HCT116 (cell line): ENCODE measurements around the gene HILPDA. TPM values are rescaled to one million over a fixed set of nuclear protein-coding genes. Genes with fewer than 3 reads are reported as not detected.

Source experiments
- ATAC-seq: fragments of 200-7000 bp; cut with Tn5 transposase; 2 replicates; pipeline ENCODE4 v1.9.1; 2020; ENCODE audit warnings: mild to moderate bottlenecking, moderate library complexity
- BruUV-seq: library from RNA; stranded (reverse); fragments of 400-500 nt; replicated peaks from 2 replicates; lab custom pipeline; 2021; lab: Mats Ljungman, UMichigan
- CTCF ChIA-PET: fragments of 300-600 bp; sonication (Branson Sonifier 250); formaldehyde crosslinking; loops from one replicate; lab custom pipeline; 2021; ENCODE audit warnings: antibody characterized with exemption; lab: Charles Lee
- POLR2A ChIA-PET: fragments of 300-600, 350-600 bp; sonication (Branson Sonifier 250); formaldehyde crosslinking; loops from one replicate; lab custom pipeline; 2021; ENCODE audit warnings: antibody characterized with exemption; lab: Charles Lee
- RAD21 ChIA-PET, 2 experiments: fragments of 300-600 bp; sonication (Branson Sonifier 250); formaldehyde crosslinking; loops; one replicate each; lab custom pipeline; 2023; ENCODE audit warnings: low total read pairs in 2 of 2; ENCODE audit not compliant: uncharacterized antibody in 2 of 2, unreplicated experiment in 2 of 2, low non-redundant PET in 1 of 2; lab: Charles Lee
- DNase-seq: peaks from one replicate; pipeline ENCODE4 v3.0.0-alpha.2; 2010; ENCODE audit warnings: low read depth, low spot score
- H2AFZ ChIP-seq: fragments of 200-600 bp; shearing (Covaris generic), sonication (generic); 2 replicates; pipeline ENCODE4 v1.6.1; 2017; ENCODE audit warnings: low read depth, mixed run types, mixed read lengths, antibody characterized with exemption, low read length; ENCODE audit not compliant: poor library complexity, severe bottlenecking
- H3K27ac ChIP-seq: 2 replicates; pipeline ENCODE4 v1.5.1; 2012; ENCODE audit warnings: low read depth, low read length
- H3K27me3 ChIP-seq: fragments of 200-600 bp; sonication (generic); 2 replicates; pipeline ENCODE4 v1.6.1; 2016; ENCODE audit warnings: mixed run types, low read length, mixed read lengths; ENCODE audit not compliant: insufficient read depth
- H3K36me3 ChIP-seq, 2 experiments: fragments of 200-500 bp in 1 of 2; fragments of 200-600 bp in 1 of 2; sonication (Bioruptor generic) in 1 of 2; sonication (generic) in 1 of 2; 2 replicates each; pipeline versions ENCODE4 v1.5.1 to v1.6.1; 2014 to 2016; ENCODE audit warnings: low read length in 2 of 2, inconsistent platforms in 1 of 2, mixed read lengths in 1 of 2, mixed run types in 1 of 2; ENCODE audit not compliant: insufficient read depth in 2 of 2, control insufficient read depth in 1 of 2
- H3K4me1 ChIP-seq, 2 experiments: fragments of 200-600 bp in 1 of 2; sonication (generic) in 1 of 2; 2 replicates each; pipeline versions ENCODE4 v1.5.1 to v1.6.1; 2012 to 2017; ENCODE audit warnings: low read length in 2 of 2, inconsistent platforms in 1 of 2, mild to moderate bottlenecking in 1 of 2, mixed read lengths in 1 of 2, mixed run types in 1 of 2, moderate library complexity in 1 of 2; ENCODE audit not compliant: insufficient read depth in 2 of 2, control insufficient read depth in 1 of 2
- H3K4me2 ChIP-seq: fragments of 200-600 bp; sonication (generic); 2 replicates; pipeline ENCODE4 v1.6.1; 2017; ENCODE audit warnings: mixed run types, low read length, mixed read lengths
- H3K4me3 ChIP-seq, 2 experiments: fragments of 200-600 bp in 1 of 2; sonication (generic) in 1 of 2; replicated peaks in 1 of 2; 2 replicates each; pipeline ENCODE4 v1.5.1; 2011 to 2016; ENCODE audit warnings: low read length in 2 of 2, control low read depth in 1 of 2, low read depth in 1 of 2, mild to moderate bottlenecking in 1 of 2, mixed read lengths in 1 of 2, mixed run types in 1 of 2
- H3K79me2 ChIP-seq: fragments of 200-600 bp; sonication (generic); 2 replicates; pipeline ENCODE4 v1.6.1; 2017; ENCODE audit warnings: mild to moderate bottlenecking, mixed run types, low read length, moderate library complexity, mixed read lengths; ENCODE audit not compliant: insufficient read depth
- H3K9ac ChIP-seq: fragments of 200-600 bp; sonication (generic); 2 replicates; pipeline ENCODE4 v1.6.1; 2016; ENCODE audit warnings: low read length, mixed read lengths
- H3K9me2 ChIP-seq: fragments of 200-600 bp; sonication (generic), shearing (Covaris generic); 2 replicates; pipeline ENCODE4 v1.6.1; 2017; ENCODE audit warnings: mixed run types, mild to moderate bottlenecking, moderate library complexity; ENCODE audit not compliant: insufficient read depth
- H3K9me3 ChIP-seq, 2 experiments: fragments of 200-500 bp in 1 of 2; fragments of 200-600 bp in 1 of 2; sonication (Bioruptor generic) in 1 of 2; sonication (generic) in 1 of 2; 2 replicates each; pipeline ENCODE4 v1.6.1; 2014 to 2017; ENCODE audit warnings: low read length in 2 of 2, mixed read lengths in 2 of 2, inconsistent platforms in 1 of 2, low read depth in 1 of 2, mild to moderate bottlenecking in 1 of 2, mixed run types in 1 of 2, moderate library complexity in 1 of 2; ENCODE audit not compliant: control insufficient read depth in 1 of 2, insufficient read depth in 1 of 2
- H4K20me1 ChIP-seq: fragments of 200-600 bp; sonication (generic), shearing (Covaris generic); 2 replicates; pipeline ENCODE4 v1.6.1; 2017; ENCODE audit warnings: mixed run types, mild to moderate bottlenecking, moderate library complexity; ENCODE audit not compliant: insufficient read depth
- ATF3 ChIP-seq: IDR thresholded peaks from 2 replicates; pipeline ENCODE4 v1.6.1; 2012
- CTCF ChIP-seq, 3 experiments: fragments of 200-600 bp in 1 of 3; sonication (generic) in 1 of 3; IDR thresholded peaks in 2 of 3; conservative IDR thresholded peaks in 1 of 3; 2 replicates each; pipeline ENCODE4 v1.5.1; 2012 to 2017; ENCODE audit warnings: low read depth in 2 of 3, low read length in 2 of 3, antibody characterized with exemption in 1 of 3, borderline replicate concordance in 1 of 3, control low read depth in 1 of 3, mild to moderate bottlenecking in 1 of 3, mixed read lengths in 1 of 3, mixed run types in 1 of 3, moderate library complexity in 1 of 3; ENCODE audit not compliant: insufficient read depth in 1 of 3
- ELF1 ChIP-seq: IDR thresholded peaks from 2 replicates; pipeline ENCODE4 v1.6.1; 2012; ENCODE audit warnings: low read depth, borderline replicate concordance
- EZH2phosphoT487 ChIP-seq: fragments of 200-600 bp; IDR thresholded peaks from 2 replicates; pipeline ENCODE4 v1.6.1; 2018; ENCODE audit warnings: antibody characterized with exemption, borderline replicate concordance
- RAD21 ChIP-seq: IDR thresholded peaks from 2 replicates; pipeline ENCODE4 v1.6.1; 2012; ENCODE audit warnings: low read depth, mild to moderate bottlenecking
- SIN3A ChIP-seq: IDR thresholded peaks from 2 replicates; pipeline ENCODE4 v1.6.1; 2012; ENCODE audit warnings: low read depth
- SP1 ChIP-seq: IDR thresholded peaks from 2 replicates; pipeline ENCODE4 v1.6.1; 2012; ENCODE audit warnings: low read depth
- ZFX ChIP-seq: fragments of 450-650 bp; IDR thresholded peaks from 2 replicates; pipeline ENCODE4 v1.6.1; 2017
- intact Hi-C: fragments of 100-400 bp; cut with micrococcal nuclease; formaldehyde crosslinking; loops from 2 replicates; pipeline ENCODE4 v1.10.0; 2022
- total RNA-seq: library from RNA; stranded (reverse); gene quantifications from one replicate; pipeline ENCODE4 v1.2.1, GENCODE V29; 2021; ENCODE audit not compliant: unreplicated experiment
- TF ChIP-seq, protein P1 (sequence below): IDR thresholded peaks from 2 replicates; pipeline ENCODE4 v1.6.1; 2011; ENCODE audit warnings: mild to moderate bottlenecking, low read length, moderate library complexity; ENCODE audit not compliant: insufficient replicate concordance; ENCODE audit errors: extremely low read depth

Gene HILPDA
- total RNA-seq, 1 experiment from 2014 or later, result 32.8 TPM

- H3K4me1 ChIP-seq, result no peaks in the 10 kb centered on the region
- no TSS peak for BruUV-seq
- no peak overlapping the region for H3K9ac ChIP-seq
- POLR2A ChIA-PET, result interaction anchor here (1.5 kb wide), 1 partner anchor 13 kb away, joined by 4 read pairs; the partner anchor contains the start of gene HILPDA
- no peak overlapping the region for H3K4me3 ChIP-seq
- TF ChIP-seq EZH2phosphoT487 (no peak), ATF3 (no peak), SIN3A (no peak)
- TF ChIP-seq, protein P1, sequence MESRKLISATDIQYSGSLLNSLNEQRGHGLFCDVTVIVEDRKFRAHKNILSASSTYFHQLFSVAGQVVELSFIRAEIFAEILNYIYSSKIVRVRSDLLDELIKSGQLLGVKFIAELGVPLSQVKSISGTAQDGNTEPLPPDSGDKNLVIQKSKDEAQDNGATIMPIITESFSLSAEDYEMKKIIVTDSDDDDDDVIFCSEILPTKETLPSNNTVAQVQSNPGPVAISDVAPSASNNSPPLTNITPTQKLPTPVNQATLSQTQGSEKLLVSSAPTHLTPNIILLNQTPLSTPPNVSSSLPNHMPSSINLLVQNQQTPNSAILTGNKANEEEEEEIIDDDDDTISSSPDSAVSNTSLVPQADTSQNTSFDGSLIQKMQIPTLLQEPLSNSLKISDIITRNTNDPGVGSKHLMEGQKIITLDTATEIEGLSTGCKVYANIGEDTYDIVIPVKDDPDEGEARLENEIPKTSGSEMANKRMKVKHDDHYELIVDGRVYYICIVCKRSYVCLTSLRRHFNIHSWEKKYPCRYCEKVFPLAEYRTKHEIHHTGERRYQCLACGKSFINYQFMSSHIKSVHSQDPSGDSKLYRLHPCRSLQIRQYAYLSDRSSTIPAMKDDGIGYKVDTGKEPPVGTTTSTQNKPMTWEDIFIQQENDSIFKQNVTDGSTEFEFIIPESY, result no peak
- no peak overlapping the region for H2AFZ ChIP-seq
- H3K36me3 ChIP-seq, result no peaks in the 10 kb centered on the region
- intact Hi-C loops, result no loop called here
- H3K4me2 ChIP-seq, result no peak overlapping the region
- no peaks in the 10 kb centered on the region for H3K9me2 ChIP-seq
- H3K27me3 ChIP-seq, result no peaks in the 10 kb centered on the region
- ATAC-seq (no peak), DNase-seq (no peak)
- H3K9me3 ChIP-seq, result no peaks in the 10 kb centered on the region
- CTCF ChIA-PET, result no interaction called here
- H3K27ac ChIP-seq, result no peak overlapping the region
- RAD21 ChIA-PET, result no interaction called here
- H4K20me1 ChIP-seq, result no peaks in the 10 kb centered on the region
- no peaks in the 10 kb centered on the region for H3K79me2 ChIP-seq
Measured at GRCh38 chr7:128442356-128442755, 13.3 kb upstream of the HILPDA start.

DNA sequence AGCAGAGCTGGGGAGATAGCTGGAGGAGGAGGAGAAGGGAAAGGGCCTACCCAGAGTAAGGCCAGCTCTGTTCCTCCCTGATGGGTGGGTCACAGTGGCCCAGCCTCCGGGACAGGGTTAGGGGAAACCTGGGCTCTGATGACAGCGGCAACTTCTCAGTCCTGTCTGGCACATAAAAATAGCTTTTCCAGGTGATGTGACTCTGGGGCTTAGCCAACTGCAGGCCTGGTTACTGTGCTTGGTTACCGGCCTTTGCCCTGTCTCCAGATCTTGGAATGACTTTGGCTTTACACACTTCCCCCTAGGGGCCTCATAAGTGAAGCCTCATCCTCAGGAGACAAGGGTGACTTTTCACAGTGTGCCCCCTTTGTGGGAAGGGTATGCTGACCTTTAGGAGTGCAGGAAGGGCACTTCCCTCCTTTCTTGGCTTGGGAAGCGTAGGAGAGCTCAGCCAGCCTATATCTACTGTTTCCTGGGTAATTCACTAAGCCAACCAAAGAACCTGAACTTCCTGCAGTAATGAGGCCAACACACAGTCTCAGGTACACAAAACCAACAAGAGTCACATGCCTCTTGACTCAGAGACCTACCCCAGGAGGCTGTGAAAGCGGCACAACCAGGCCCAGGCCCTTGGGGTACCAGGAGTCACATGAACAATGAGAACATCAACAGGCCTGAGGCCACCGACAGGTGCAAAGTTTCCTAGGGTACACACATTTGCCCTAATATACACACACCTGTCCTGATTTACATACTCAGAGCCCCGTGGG, 11.7 kb upstream of the HILPDA start:
- ChIA-PET CTCF (interaction anchor here (0.7 to 2.1 kb wide), 2 partner anchors 16 to 17 kb away, joined by 3 to 6 read pairs; no protein-coding TSS in a partner anchor), POLR2A (no interaction called here), RAD21 (no interaction called here)
- H3K9me3 ChIP-seq, result no peaks in the 10 kb centered on the region
- no peak overlapping the region for H3K9ac ChIP-seq
- DNase-seq, result no peak
- no peaks in the 10 kb centered on the region for H3K36me3 ChIP-seq
- no peaks in the 10 kb centered on the region for H3K4me1 ChIP-seq
- intact Hi-C loops, result no loop called here
- no peaks in the 10 kb centered on the region for H3K9me2 ChIP-seq
- no peak for ATAC-seq
- TF ChIP-seq ELF1 (no peak), SP1 (no peak), RAD21 (no peak), CTCF (IDR thresholded peaks at IDR 0.05 in 2 of 3, conservative IDR thresholded peaks at IDR 0.05 in 1 of 3; ENCODE audit: borderline replicate concordance in 1 of 3, insufficient read depth in 1 of 3, low read depth in 2 of 3, low read length in 2 of 3) (no peak), ZFX (no peak)
- H3K79me2 ChIP-seq, result no peaks in the 10 kb centered on the region
- BruUV-seq, result no TSS peak
- no peaks in the 10 kb centered on the region for H3K27me3 ChIP-seq
- H3K4me2 ChIP-seq, result no peak overlapping the region
- H3K4me3 ChIP-seq, result no peak overlapping the region
- H4K20me1 ChIP-seq, result no peaks in the 10 kb centered on the region
- H3K27ac ChIP-seq, result no peak overlapping the region
- no peak overlapping the region for H2AFZ ChIP-seq
